ENCODE measurements around the gene ATP5PB. TPM values are rescaled to one million over a fixed set of nuclear protein-coding genes. Genes with fewer than 3 reads are reported as not detected.

The ATP5PB gene
- total RNA-seq, 2 experiments from 2014 or later: 47.3 to 51.5 TPM

- ChIA-PET POLR2A (interaction anchor here (0.7 to 2.5 kb wide), 6 partner anchors 9 to 273 kb away, joined by 3 to 12 read pairs (median 4); partner anchors contain the start of genes ADORA3 and TMIGD3), CTCF (interaction anchor here (0.6 to 2.0 kb wide), 10 partner anchors 9 to 288 kb away, joined by 3 to 10 read pairs (median 4); partner anchors contain the start of gene DDX20)
- H3K4me1 ChIP-seq (ENCODE audit: insufficient read depth, low read length): peaks cover 30% of the 10 kb centered on the region
- peaks cover 19% of the 10 kb centered on the region for H3K36me3 Mint-ChIP-seq (ENCODE audit: low read depth)
- DNase-seq (peak; percentile 17 to 79 (median 56)), ATAC-seq (ENCODE audit: poor library complexity) (peak; percentile 40)
- H3K27ac ChIP-seq (ENCODE audit: low read depth in 1 of 2, low read length in 2 of 2): no peak overlapping the region
- no peaks in the 10 kb centered on the region for H3K9me3 ChIP-seq (ENCODE audit: control insufficient read depth in 1 of 2, insufficient read depth in 1 of 2, low read length in 2 of 2)
- no peak overlapping the region for H3K27ac Mint-ChIP-seq
- H3K27me3 Mint-ChIP-seq: no peaks in the 10 kb centered on the region
- intact Hi-C loops (cut with DNase I, micrococcal nuclease): loop anchor here in 1 of 2 experiments (2.0 to 5.0 kb wide), 4 partner anchors 231 to 886 kb away; no protein-coding TSS in a partner anchor
- H3K27me3 ChIP-seq (ENCODE audit: control insufficient read depth in 1 of 2, insufficient read depth in 2 of 2, low read length in 2 of 2): no peaks in the 10 kb centered on the region
- H3K36me3 ChIP-seq (ENCODE audit: insufficient read depth, low read length): peaks cover 12% of the 10 kb centered on the region
- H3K9me3 Mint-ChIP-seq: no peaks in the 10 kb centered on the region
- TF ChIP-seq CTCF (IDR thresholded peaks at IDR 0.05): peak; percentile 51
- peaks cover 62% of the 10 kb centered on the region for H3K4me1 Mint-ChIP-seq (ENCODE audit: low read depth)
- peak overlapping the region; percentile 55 for H3K4me3 Mint-ChIP-seq
- no peak overlapping the region for H3K4me3 ChIP-seq (ENCODE audit: low read length)
These were observed 32.3 kb downstream of the ATP5PB start for GRCh38 chr1:111481387-111482221.

GRCh38 chr1:111483166-111483565 is 33.9 kb downstream of the ATP5PB start:
- no peak for ATAC-seq (ENCODE audit: poor library complexity)
- Mint-ChIP-seq H3K36me3 (ENCODE audit: low read depth) (peaks cover 5% of the 10 kb centered on the region), H3K9me3 (no peaks in the 10 kb centered on the region), H3K4me3 (no peak overlapping the region), H3K27me3 (no peaks in the 10 kb centered on the region), H3K27ac (no peak overlapping the region), H3K4me1 (ENCODE audit: low read depth) (peaks cover 47% of the 10 kb centered on the region)
- no peaks in the 10 kb centered on the region for H3K9me3 ChIP-seq (ENCODE audit: control insufficient read depth in 1 of 2, insufficient read depth in 1 of 2, low read length in 2 of 2)
- ChIA-PET POLR2A (interaction anchor here (1.4 kb wide), 1 partner anchor 272 kb away, joined by 3 read pairs; no protein-coding TSS in a partner anchor), CTCF (no interaction called here)
- H3K4me3 ChIP-seq (ENCODE audit: low read length): no peak overlapping the region
- intact Hi-C loops (cut with DNase I, micrococcal nuclease): loop anchor here in 1 of 2 experiments (5.0 kb wide), 2 partner anchors 229 to 884 kb away; no protein-coding TSS in a partner anchor
- no peaks in the 10 kb centered on the region for H3K27me3 ChIP-seq (ENCODE audit: control insufficient read depth in 1 of 2, insufficient read depth in 2 of 2, low read length in 2 of 2)
- no peak overlapping the region for H3K27ac ChIP-seq (ENCODE audit: low read depth in 1 of 2, low read length in 2 of 2)
- H3K4me1 ChIP-seq (ENCODE audit: insufficient read depth, low read length): peaks cover 15% of the 10 kb centered on the region
- no peak for DNase-seq
- H3K36me3 ChIP-seq (ENCODE audit: insufficient read depth, low read length): peaks cover 5% of the 10 kb centered on the region
- TF ChIP-seq CTCF (IDR thresholded peaks at IDR 0.05): no peak

GRCh38 chr1:111483876-111484275 is 34.6 kb downstream of the ATP5PB start:
- H3K27ac ChIP-seq (ENCODE audit: low read depth in 1 of 2, low read length in 2 of 2): no peak overlapping the region
- H3K9me3 Mint-ChIP-seq: no peaks in the 10 kb centered on the region
- ChIA-PET POLR2A (no interaction called here), CTCF (no interaction called here)
- H3K36me3 ChIP-seq (ENCODE audit: insufficient read depth, low read length): no peaks in the 10 kb centered on the region
- no peak overlapping the region for H3K27ac Mint-ChIP-seq
- no peaks in the 10 kb centered on the region for H3K27me3 Mint-ChIP-seq
- ATAC-seq (ENCODE audit: poor library complexity) (no peak), DNase-seq (no peak)
- peaks cover 41% of the 10 kb centered on the region for H3K4me1 Mint-ChIP-seq (ENCODE audit: low read depth)
- intact Hi-C loops (cut with DNase I, micrococcal nuclease): loop anchor here in 1 of 2 experiments (2.0 to 5.0 kb wide), 3 partner anchors 19 to 883 kb away; partner anchors contain the start of genes ADORA3 and TMIGD3
- H3K4me3 Mint-ChIP-seq: no peak overlapping the region
- no peak overlapping the region for H3K4me3 ChIP-seq (ENCODE audit: low read length)
- peaks cover 10% of the 10 kb centered on the region for H3K4me1 ChIP-seq (ENCODE audit: insufficient read depth, low read length)
- no peaks in the 10 kb centered on the region for H3K36me3 Mint-ChIP-seq (ENCODE audit: low read depth)
- TF ChIP-seq CTCF (IDR thresholded peaks at IDR 0.05): no peak
- H3K27me3 ChIP-seq (ENCODE audit: control insufficient read depth in 1 of 2, insufficient read depth in 2 of 2, low read length in 2 of 2): no peaks in the 10 kb centered on the region
- H3K9me3 ChIP-seq (ENCODE audit: control insufficient read depth in 1 of 2, insufficient read depth in 1 of 2, low read length in 2 of 2): no peaks in the 10 kb centered on the region

Data from CD4-positive, alpha-beta T cell (primary cell).